WERI-Rb-1 (cell line): ENCODE data around the gene MT1F.

ENCODE experiments used
- DNase-seq: peaks from one replicate; pipeline ENCODE4 v3.0.0-alpha.2; 2020
- H3K27ac ChIP-seq: fragments of 250-450 bp; sonication (Bioruptor Pico); 2 replicates; pipeline ENCODE4 v1.5.1; 2020; ENCODE audit warnings: mild to moderate bottlenecking, moderate library complexity
- H3K27me3 ChIP-seq: fragments of 250-450 bp; sonication (Bioruptor Pico); 2 replicates; pipeline ENCODE4 v1.5.1; 2021; ENCODE audit warnings: mild to moderate bottlenecking, low read depth, moderate library complexity; ENCODE audit not compliant: insufficient read depth, severe bottlenecking
- H3K36me3 ChIP-seq: fragments of 250-450 bp; sonication (Bioruptor Pico); 2 replicates; pipeline ENCODE4 v1.5.1; 2020; ENCODE audit warnings: mild to moderate bottlenecking, moderate library complexity
- H3K4me3 ChIP-seq: 2 replicates; pipeline ENCODE4 v1.5.1; 2011; ENCODE audit warnings: low read depth, mild to moderate bottlenecking, control low read depth, low read length
- H3K9me3 ChIP-seq: fragments of 250-450 bp; sonication (Bioruptor Pico); 2 replicates; pipeline ENCODE4 v1.5.1; 2021; ENCODE audit warnings: mild to moderate bottlenecking, moderate library complexity; ENCODE audit not compliant: severe bottlenecking
- TF ChIP-seq, protein P1 (sequence below): IDR thresholded peaks from 2 replicates; pipeline ENCODE4 v1.5.1; 2011; ENCODE audit warnings: low read depth, mild to moderate bottlenecking, control low read depth, inconsistent platforms, low read length

The MT1F gene

DNA sequence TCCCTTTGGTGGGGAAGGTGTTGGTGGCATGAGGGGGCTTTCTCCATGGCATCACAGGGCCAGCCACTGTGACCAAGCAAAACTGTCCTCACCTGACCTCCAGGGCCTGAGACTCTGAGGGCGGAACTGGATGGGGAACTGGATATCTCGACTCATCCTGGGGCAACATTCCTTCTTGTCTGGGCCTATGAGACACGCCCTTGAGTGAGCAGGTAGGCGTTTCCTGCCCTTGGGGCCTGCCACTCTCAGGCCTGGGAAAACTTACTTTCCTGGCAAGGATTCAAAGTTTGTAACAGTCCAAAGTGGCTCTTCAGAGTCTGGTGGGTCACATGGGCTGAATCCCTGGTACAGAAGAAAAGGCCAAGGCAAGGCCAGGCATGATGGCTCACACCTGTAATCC lies 34.1 kb downstream of the MT1F start:
- no peak for DNase-seq
- H3K9me3 ChIP-seq: no peaks in the 10 kb centered on the region
- TF ChIP-seq, protein P1, sequence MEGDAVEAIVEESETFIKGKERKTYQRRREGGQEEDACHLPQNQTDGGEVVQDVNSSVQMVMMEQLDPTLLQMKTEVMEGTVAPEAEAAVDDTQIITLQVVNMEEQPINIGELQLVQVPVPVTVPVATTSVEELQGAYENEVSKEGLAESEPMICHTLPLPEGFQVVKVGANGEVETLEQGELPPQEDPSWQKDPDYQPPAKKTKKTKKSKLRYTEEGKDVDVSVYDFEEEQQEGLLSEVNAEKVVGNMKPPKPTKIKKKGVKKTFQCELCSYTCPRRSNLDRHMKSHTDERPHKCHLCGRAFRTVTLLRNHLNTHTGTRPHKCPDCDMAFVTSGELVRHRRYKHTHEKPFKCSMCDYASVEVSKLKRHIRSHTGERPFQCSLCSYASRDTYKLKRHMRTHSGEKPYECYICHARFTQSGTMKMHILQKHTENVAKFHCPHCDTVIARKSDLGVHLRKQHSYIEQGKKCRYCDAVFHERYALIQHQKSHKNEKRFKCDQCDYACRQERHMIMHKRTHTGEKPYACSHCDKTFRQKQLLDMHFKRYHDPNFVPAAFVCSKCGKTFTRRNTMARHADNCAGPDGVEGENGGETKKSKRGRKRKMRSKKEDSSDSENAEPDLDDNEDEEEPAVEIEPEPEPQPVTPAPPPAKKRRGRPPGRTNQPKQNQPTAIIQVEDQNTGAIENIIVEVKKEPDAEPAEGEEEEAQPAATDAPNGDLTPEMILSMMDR: no peak
- no peak overlapping the region for H3K4me3 ChIP-seq
- no peaks in the 10 kb centered on the region for H3K36me3 ChIP-seq
- no peaks in the 10 kb centered on the region for H3K27me3 ChIP-seq
- H3K27ac ChIP-seq: no peak overlapping the region

- Histone ChIP-seq H3K36me3 (no peaks in the 10 kb centered on the region), H3K27me3 (no peaks in the 10 kb centered on the region), H3K4me3 (no peak overlapping the region), H3K9me3 (peaks cover 5% of the 10 kb centered on the region), H3K27ac (no peak overlapping the region)
- TF ChIP-seq, protein P1: no peak
- DNase-seq: no peak
Measured at GRCh38 chr16:56695246-56695645, 37.5 kb downstream of the MT1F start.

- no peaks in the 10 kb centered on the region for H3K27me3 ChIP-seq
- TF ChIP-seq, protein P1: no peak
- H3K4me3 ChIP-seq: no peak overlapping the region
- H3K9me3 ChIP-seq: peaks cover 5% of the 10 kb centered on the region
- H3K27ac ChIP-seq: no peak overlapping the region
- no peak for DNase-seq
- H3K36me3 ChIP-seq: no peaks in the 10 kb centered on the region
Measured at GRCh38 chr16:56697456-56698155, 39.8 kb downstream of the MT1F start.

- Histone ChIP-seq H3K9me3 (peaks cover 5% of the 10 kb centered on the region), H3K27me3 (no peaks in the 10 kb centered on the region), H3K4me3 (no peak overlapping the region), H3K36me3 (no peaks in the 10 kb centered on the region), H3K27ac (no peak overlapping the region)
- TF ChIP-seq, protein P1: no peak
- DNase-seq: no peak
Measured at GRCh38 chr16:56700195-56700594, 42.4 kb downstream of the MT1F start.

- no peak overlapping the region for H3K27ac ChIP-seq
- H3K27me3 ChIP-seq: no peaks in the 10 kb centered on the region
- no peak overlapping the region for H3K4me3 ChIP-seq
- TF ChIP-seq, protein P1: no peak
- peaks cover 5% of the 10 kb centered on the region for H3K9me3 ChIP-seq
- DNase-seq: no peak
- H3K36me3 ChIP-seq: no peaks in the 10 kb centered on the region
Measured at GRCh38 chr16:56700631-56701030, 42.9 kb downstream of the MT1F start.

GRCh38 chr16:56701534-56701933 lies 43.8 kb downstream of the MT1F start:
- H3K9me3 ChIP-seq: peaks cover 5% of the 10 kb centered on the region
- H3K4me3 ChIP-seq: no peak overlapping the region
- H3K36me3 ChIP-seq: no peaks in the 10 kb centered on the region
- no peaks in the 10 kb centered on the region for H3K27me3 ChIP-seq
- TF ChIP-seq, protein P1: no peak
- no peak overlapping the region for H3K27ac ChIP-seq
- DNase-seq: no peak
